OCI-LY1 (cell line): Measurements from ENCODE around the gene YIPF3.

Source experiments
- H2AFZ ChIP-seq: fragments of 200-600 bp; sonication (generic), shearing (Covaris generic); 2 replicates; pipeline ENCODE4 v1.6.0; 2014; ENCODE audit warnings: antibody characterized with exemption, mild to moderate bottlenecking, low read length
- H3F3A ChIP-seq: fragments of 200-600 bp; sonication (generic), shearing (Covaris generic); 2 replicates; pipeline ENCODE4 v1.6.0; 2014; ENCODE audit warnings: mild to moderate bottlenecking, antibody characterized with exemption, low read length, moderate library complexity; ENCODE audit not compliant: insufficient read depth
- H3K27ac ChIP-seq: fragments of 200-600 bp; sonication (generic); 2 replicates; pipeline ENCODE4 v1.5.1; 2014; ENCODE audit warnings: low read length, mixed run types, mild to moderate bottlenecking, low read depth; ENCODE audit not compliant: poor library complexity, severe bottlenecking
- H3K27me3 ChIP-seq: fragments of 200-600 bp; sonication (generic); 2 replicates; pipeline ENCODE4 v1.6.0; 2014; ENCODE audit warnings: antibody characterized with exemption, mild to moderate bottlenecking, low read length, moderate library complexity; ENCODE audit not compliant: insufficient read depth
- H3K36me3 ChIP-seq: fragments of 200-600 bp; sonication (generic); 2 replicates; pipeline ENCODE4 v1.6.1; 2014; ENCODE audit warnings: mild to moderate bottlenecking, antibody characterized with exemption, low read length, moderate library complexity, mixed read lengths; ENCODE audit not compliant: insufficient read depth
- H3K4me1 ChIP-seq: fragments of 200-600 bp; sonication (generic); 2 replicates; pipeline ENCODE4 v1.5.1; 2014; ENCODE audit warnings: mild to moderate bottlenecking, low read length, moderate library complexity; ENCODE audit not compliant: insufficient read depth, severe bottlenecking
- H3K4me2 ChIP-seq: fragments of 200-600 bp; sonication (generic), shearing (Covaris generic); 2 replicates; pipeline ENCODE4 v1.6.1; 2014; ENCODE audit warnings: low read length
- H3K4me3 ChIP-seq: fragments of 200-600 bp; sonication (generic); 2 replicates; pipeline ENCODE4 v1.5.1; 2014; ENCODE audit warnings: low read length, low read depth, mild to moderate bottlenecking, mixed read lengths; ENCODE audit not compliant: poor library complexity, severe bottlenecking
- H3K79me2 ChIP-seq: fragments of 200-600 bp; shearing (Covaris generic); 2 replicates; pipeline ENCODE4 v1.6.1; 2016; ENCODE audit warnings: mixed run types, low read length, mixed read lengths; ENCODE audit not compliant: insufficient read depth
- H3K9ac ChIP-seq: fragments of 200-600 bp; sonication (generic), shearing (Covaris generic); 2 replicates; pipeline ENCODE4 v1.6.1; 2014; ENCODE audit warnings: mild to moderate bottlenecking, low read length, mixed read lengths
- H3K9me2 ChIP-seq: fragments of 200-600 bp; sonication (generic), shearing (Covaris generic); 2 replicates; pipeline ENCODE4 v1.6.1; 2014; ENCODE audit warnings: low read depth, mild to moderate bottlenecking, low read length, mixed read lengths
- H3K9me3 ChIP-seq: fragments of 200-600 bp; shearing (Covaris generic); 2 replicates; pipeline ENCODE4 v1.6.1; 2014; ENCODE audit warnings: low read length, mixed read lengths
- H4K20me1 ChIP-seq: fragments of 200-600 bp; sonication (generic), shearing (Covaris generic); 2 replicates; pipeline ENCODE4 v1.6.0; 2016; ENCODE audit warnings: mild to moderate bottlenecking, low read length; ENCODE audit not compliant: insufficient read depth
- CTCF ChIP-seq: fragments of 200-600 bp; sonication (generic), shearing (Covaris generic); IDR thresholded peaks from 2 replicates; pipeline ENCODE4 v1.5.1; 2017; ENCODE audit warnings: mild to moderate bottlenecking, antibody characterized with exemption, low read length, moderate library complexity, mixed read lengths
- EZH2 ChIP-seq: fragments of 200-600 bp; sonication (generic), shearing (Covaris generic); IDR thresholded peaks from 2 replicates; pipeline ENCODE4 v1.8.0; 2017; ENCODE audit warnings: borderline replicate concordance, mixed run types, mild to moderate bottlenecking, antibody characterized with exemption, low read length, moderate library complexity, mixed read lengths

Gene YIPF3

GRCh38 chr6:43481075-43481474 lies 35.7 kb downstream of the YIPF3 start:
- Histone ChIP-seq H3K9ac (no peak overlapping the region), H3K4me3 (no peak overlapping the region), H4K20me1 (no peaks in the 10 kb centered on the region)

GRCh38 chr6:43478008-43478372 lies 38.7 kb downstream of the YIPF3 start:
- H3K9ac ChIP-seq = peak overlapping the region; percentile 71
- no peaks in the 10 kb centered on the region for H3K36me3 ChIP-seq
- H3K27ac ChIP-seq = peak overlapping the region; percentile 29
- H3K4me3 ChIP-seq = peak overlapping the region; percentile 72
- peaks cover 42% of the 10 kb centered on the region for H3K4me1 ChIP-seq
- H3K27me3 ChIP-seq = no peaks in the 10 kb centered on the region
- H3K9me2 ChIP-seq = no peaks in the 10 kb centered on the region
- H3K4me2 ChIP-seq = peak overlapping the region; percentile 87
- H3K9me3 ChIP-seq = no peaks in the 10 kb centered on the region
- no peaks in the 10 kb centered on the region for H3F3A ChIP-seq
- no peaks in the 10 kb centered on the region for H3K79me2 ChIP-seq
- no peaks in the 10 kb centered on the region for H4K20me1 ChIP-seq
- H2AFZ ChIP-seq = no peak overlapping the region
- TF ChIP-seq EZH2 (no peak), CTCF (no peak)

More at GRCh38 chr6:43481075-43481474, 35.7 kb downstream of the YIPF3 start:
- Histone ChIP-seq H3K9me3 (no peaks in the 10 kb centered on the region), H3K9me2 (no peaks in the 10 kb centered on the region), H3K79me2 (0 out of 2 replicates have a peak, but pooled peaks cover 5% of the 10 kb centered on the region), H3K36me3 (no peaks in the 10 kb centered on the region), H3K4me1 (peaks cover 42% of the 10 kb centered on the region), H3K27me3 (no peaks in the 10 kb centered on the region), H3K4me2 (no peak overlapping the region; the same call in 1 of the 2 replicates), H3K27ac (no peak overlapping the region), H2AFZ (no peak overlapping the region), H3F3A (no peaks in the 10 kb centered on the region)
- TF ChIP-seq EZH2 (no peak), CTCF (no peak)

- H3K9me2 ChIP-seq = no peaks in the 10 kb centered on the region
- peak within 1 kb of the TSS; percentile 72 for H3K4me3 ChIP-seq
- peak within 1 kb of the TSS; percentile 50 for H2AFZ ChIP-seq
- H3K4me2 ChIP-seq = peak within 1 kb of the TSS; percentile 87
- peaks cover 42% of the 10 kb centered on the region for H3K4me1 ChIP-seq
- H3K9ac ChIP-seq = peak within 1 kb of the TSS; percentile 71
- peak within 1 kb of the TSS; percentile 29 for H3K27ac ChIP-seq
- H3K36me3 ChIP-seq = no peaks in the 10 kb centered on the region
- H3K9me3 ChIP-seq = no peaks in the 10 kb centered on the region
- TF ChIP-seq EZH2 (no peak), CTCF (no peak)
- H3F3A ChIP-seq = no peaks in the 10 kb centered on the region
- H3K27me3 ChIP-seq = no peaks in the 10 kb centered on the region
- H3K79me2 ChIP-seq = no peaks in the 10 kb centered on the region
- no peaks in the 10 kb centered on the region for H4K20me1 ChIP-seq
These were observed 39.3 kb downstream of the YIPF3 start, which contains the start of gene TJAP1 for GRCh38 chr6:43477235-43478007. Gene TJAP1, plus strand, starts transcription at chr6:43477570. Its CDS starts 21,432 bp downstream, at chr6:43499002.
